OCI-LY7 (cell line): ENCODE measurements around the gene LCN2. TPM values are rescaled to one million over a fixed set of nuclear protein-coding genes. Genes with fewer than 3 reads are reported as not detected.

Experiments used
- BruUV-seq: library from RNA; stranded (reverse); fragments of 400-500 nt; replicated peaks from 2 replicates; lab custom pipeline; 2021; lab: Mats Ljungman, UMichigan
- CTCF ChIA-PET: fragments of 300-600 bp; sonication (Branson Sonifier 250); formaldehyde crosslinking; loops from one replicate; lab custom pipeline; 2022; ENCODE audit warnings: antibody characterized with exemption; ENCODE audit not compliant: unreplicated experiment; lab: Charles Lee
- POLR2A ChIA-PET: fragments of 300-600 bp; sonication (Branson Sonifier 250); formaldehyde crosslinking; loops from one replicate; lab custom pipeline; 2022; ENCODE audit warnings: antibody characterized with exemption; lab: Charles Lee
- DNase-seq: peaks from one replicate; pipeline ENCODE4 v3.0.0-alpha.2; 2015; ENCODE audit warnings: low spot score
- H2AFZ ChIP-seq: fragments of 200-600 bp; sonication (generic), shearing (Covaris generic); 2 replicates; pipeline ENCODE4 v1.6.1; 2014; ENCODE audit warnings: mild to moderate bottlenecking, antibody characterized with exemption, low read length, moderate library complexity
- H3K27ac ChIP-seq: fragments of 200-600 bp; sonication (generic); 2 replicates; pipeline ENCODE4 v1.5.1; 2014; ENCODE audit warnings: mixed run types, low read depth, mild to moderate bottlenecking, moderate library complexity, low read length, inconsistent platforms; ENCODE audit not compliant: poor library complexity, severe bottlenecking
- H3K36me3 ChIP-seq: fragments of 200-600 bp; sonication (generic); 2 replicates; pipeline ENCODE4 v1.6.1; 2014; ENCODE audit warnings: mild to moderate bottlenecking, antibody characterized with exemption, low read length, moderate library complexity, mixed read lengths; ENCODE audit not compliant: insufficient read depth
- H3K4me1 ChIP-seq: fragments of 200-600 bp; sonication (generic); 2 replicates; pipeline ENCODE4 v1.5.1; 2014; ENCODE audit warnings: mild to moderate bottlenecking, low read length; ENCODE audit not compliant: insufficient read depth, poor library complexity, severe bottlenecking
- H3K4me2 ChIP-seq: fragments of 200-600 bp; sonication (generic); 2 replicates; pipeline ENCODE4 v1.6.1; 2014; ENCODE audit warnings: mild to moderate bottlenecking, low read length
- H3K4me3 ChIP-seq: fragments of 200-600 bp; sonication (generic); 2 replicates; pipeline ENCODE4 v1.5.1; 2014; ENCODE audit warnings: mild to moderate bottlenecking, low read depth, low read length; ENCODE audit not compliant: poor library complexity, severe bottlenecking
- H3K79me2 ChIP-seq: fragments of 200-600 bp; sonication (generic); 2 replicates; pipeline ENCODE4 v1.6.1; 2016; ENCODE audit warnings: low read depth, mild to moderate bottlenecking, low read length, moderate library complexity, mixed read lengths; ENCODE audit not compliant: insufficient read depth
- H3K9me2 ChIP-seq: fragments of 200-600 bp; sonication (generic); 2 replicates; pipeline ENCODE4 v1.6.1; 2016; ENCODE audit warnings: mild to moderate bottlenecking, low read length, mixed read lengths; ENCODE audit not compliant: insufficient read depth
- H3K9me3 ChIP-seq: fragments of 200-600 bp; sonication (generic); 2 replicates; pipeline ENCODE4 v1.6.1; 2014; ENCODE audit warnings: mild to moderate bottlenecking, mixed run types, low read length, mixed read lengths
- H4K20me1 ChIP-seq: fragments of 200-600 bp; sonication (generic); 2 replicates; pipeline ENCODE4 v1.6.1; 2014; ENCODE audit warnings: mild to moderate bottlenecking, antibody characterized with exemption, low read length, moderate library complexity, mixed read lengths; ENCODE audit not compliant: insufficient read depth
- CTCF ChIP-seq: fragments of 200-600 bp; sonication (generic); conservative IDR thresholded peaks from 2 replicates; pipeline ENCODE4 v1.5.1; 2014; ENCODE audit warnings: mild to moderate bottlenecking, antibody characterized with exemption, low read length, moderate library complexity, mixed read lengths
- EZH2phosphoT487 ChIP-seq: fragments of 200-600 bp; sonication (generic); IDR thresholded peaks from 2 replicates; pipeline ENCODE4 v1.6.1; 2018; ENCODE audit warnings: low read depth, borderline replicate concordance, mild to moderate bottlenecking, mixed run types, antibody characterized with exemption, low read length, moderate library complexity, mixed read lengths
- intact Hi-C: fragments of 100-400 bp; cut with micrococcal nuclease; formaldehyde crosslinking; loops from one replicate; pipeline ENCODE4 v1.10.0; 2022; ENCODE audit not compliant: unreplicated experiment
- total RNA-seq, 2 experiments: library from RNA; depleted of rRNA in 1 of 2; stranded (reverse); fragments of >200 nt in 1 of 2; shearing (Covaris generic) in 1 of 2; gene quantifications; 2 replicates each; pipeline ENCODE4 v1.2.3, GENCODE V29; 2014 to 2022

The LCN2 gene
- total RNA-seq, 2 experiments from 2014 or later = not detected

- no TSS peak for BruUV-seq
- ChIA-PET CTCF (no interaction called here), POLR2A (no interaction called here)
- Histone ChIP-seq H4K20me1 (no peaks in the 10 kb centered on the region), H3K36me3 (no peaks in the 10 kb centered on the region), H3K4me2 (no peak overlapping the region), H3K9me2 (no peaks in the 10 kb centered on the region), H3K79me2 (no peaks in the 10 kb centered on the region), H2AFZ (no peak overlapping the region), H3K27ac (no peak overlapping the region), H3K4me1 (no peaks in the 10 kb centered on the region), H3K9me3 (no peaks in the 10 kb centered on the region), H3K4me3 (no peak overlapping the region)
- TF ChIP-seq EZH2phosphoT487 (no peak), CTCF (no peak)
- intact Hi-C loops = no loop called here
- no peak for DNase-seq
Observed at GRCh38 chr9:128144239-128145181, 4.7 kb upstream of the LCN2 start.

- no peak for TF ChIP-seq CTCF
- TF ChIP-seq EZH2phosphoT487 = no peak
- H3K9me3 ChIP-seq = no peaks in the 10 kb centered on the region
- no peak for DNase-seq
- intact Hi-C loops = no loop called here
- no peaks in the 10 kb centered on the region for H3K36me3 ChIP-seq
- no peaks in the 10 kb centered on the region for H3K4me1 ChIP-seq
- no peaks in the 10 kb centered on the region for H4K20me1 ChIP-seq
- no peaks in the 10 kb centered on the region for H3K9me2 ChIP-seq
- POLR2A ChIA-PET = no interaction called here
- BruUV-seq = no TSS peak
- H3K27ac ChIP-seq = no peak overlapping the region
- H3K79me2 ChIP-seq = no peaks in the 10 kb centered on the region
- H3K4me2 ChIP-seq = no peak overlapping the region
- no peak overlapping the region for H2AFZ ChIP-seq
- CTCF ChIA-PET = no interaction called here
- H3K4me3 ChIP-seq = no peak overlapping the region
Observed at GRCh38 chr9:128145536-128145935, 3.7 kb upstream of the LCN2 start.

GRCh38 chr9:128145951-128146351 is 3.3 kb upstream of the LCN2 start:
- CTCF ChIA-PET = no interaction called here
- Histone ChIP-seq H3K27ac (no peak overlapping the region), H4K20me1 (no peaks in the 10 kb centered on the region), H3K4me1 (no peaks in the 10 kb centered on the region), H3K4me2 (no peak overlapping the region), H3K4me3 (no peak overlapping the region), H3K79me2 (no peaks in the 10 kb centered on the region), H3K36me3 (no peaks in the 10 kb centered on the region), H2AFZ (no peak overlapping the region), H3K9me2 (no peaks in the 10 kb centered on the region), H3K9me3 (no peaks in the 10 kb centered on the region)
- TF ChIP-seq CTCF (no peak), EZH2phosphoT487 (no peak)
- DNase-seq = no peak
- POLR2A ChIA-PET = no interaction called here
- no TSS peak for BruUV-seq
- intact Hi-C loops = no loop called here
